Neural cell (in vitro differentiated cells): Measurements from ENCODE around the gene EFEMP1.

Source experiments
- CTCF ChIP-seq: fragments of 450-650 bp; IDR thresholded peaks from 2 replicates; pipeline ENCODE4 v1.5.1; 2014; ENCODE audit warnings: antibody characterized with exemption, mild to moderate bottlenecking, moderate library complexity; ENCODE audit not compliant: poor library complexity, severe bottlenecking
- EP300 ChIP-seq: fragments of 450-650 bp; conservative IDR thresholded peaks from 2 replicates; pipeline ENCODE4 v1.6.1; 2014; ENCODE audit warnings: antibody characterized with exemption, mild to moderate bottlenecking, moderate library complexity; ENCODE audit not compliant: poor library complexity, severe bottlenecking
- EZH2 ChIP-seq: fragments of 200-600, 300-800 bp; shearing (Covaris generic), sonication (generic); IDR thresholded peaks from 2 replicates; pipeline ENCODE4 v1.6.1; 2014; ENCODE audit warnings: antibody characterized with exemption, low read length, borderline replicate concordance, mild to moderate bottlenecking; ENCODE audit not compliant: insufficient read depth, poor library complexity, severe bottlenecking
- MXI1 ChIP-seq: fragments of 450-650 bp; conservative IDR thresholded peaks from 2 replicates; pipeline ENCODE4 v1.6.1; 2014; ENCODE audit warnings: antibody characterized with exemption, mild to moderate bottlenecking; ENCODE audit not compliant: poor library complexity, severe bottlenecking
- TAF1 ChIP-seq: IDR thresholded peaks from 2 replicates; pipeline ENCODE4 v1.6.1; 2012; ENCODE audit warnings: low read depth
- TF ChIP-seq, protein P1 (sequence below): IDR thresholded peaks from 2 replicates; pipeline ENCODE4 v1.6.1; 2012; ENCODE audit warnings: borderline replicate concordance

- no peak for TF ChIP-seq EP300
- TF ChIP-seq CTCF: no peak
- TF ChIP-seq, protein P1, sequence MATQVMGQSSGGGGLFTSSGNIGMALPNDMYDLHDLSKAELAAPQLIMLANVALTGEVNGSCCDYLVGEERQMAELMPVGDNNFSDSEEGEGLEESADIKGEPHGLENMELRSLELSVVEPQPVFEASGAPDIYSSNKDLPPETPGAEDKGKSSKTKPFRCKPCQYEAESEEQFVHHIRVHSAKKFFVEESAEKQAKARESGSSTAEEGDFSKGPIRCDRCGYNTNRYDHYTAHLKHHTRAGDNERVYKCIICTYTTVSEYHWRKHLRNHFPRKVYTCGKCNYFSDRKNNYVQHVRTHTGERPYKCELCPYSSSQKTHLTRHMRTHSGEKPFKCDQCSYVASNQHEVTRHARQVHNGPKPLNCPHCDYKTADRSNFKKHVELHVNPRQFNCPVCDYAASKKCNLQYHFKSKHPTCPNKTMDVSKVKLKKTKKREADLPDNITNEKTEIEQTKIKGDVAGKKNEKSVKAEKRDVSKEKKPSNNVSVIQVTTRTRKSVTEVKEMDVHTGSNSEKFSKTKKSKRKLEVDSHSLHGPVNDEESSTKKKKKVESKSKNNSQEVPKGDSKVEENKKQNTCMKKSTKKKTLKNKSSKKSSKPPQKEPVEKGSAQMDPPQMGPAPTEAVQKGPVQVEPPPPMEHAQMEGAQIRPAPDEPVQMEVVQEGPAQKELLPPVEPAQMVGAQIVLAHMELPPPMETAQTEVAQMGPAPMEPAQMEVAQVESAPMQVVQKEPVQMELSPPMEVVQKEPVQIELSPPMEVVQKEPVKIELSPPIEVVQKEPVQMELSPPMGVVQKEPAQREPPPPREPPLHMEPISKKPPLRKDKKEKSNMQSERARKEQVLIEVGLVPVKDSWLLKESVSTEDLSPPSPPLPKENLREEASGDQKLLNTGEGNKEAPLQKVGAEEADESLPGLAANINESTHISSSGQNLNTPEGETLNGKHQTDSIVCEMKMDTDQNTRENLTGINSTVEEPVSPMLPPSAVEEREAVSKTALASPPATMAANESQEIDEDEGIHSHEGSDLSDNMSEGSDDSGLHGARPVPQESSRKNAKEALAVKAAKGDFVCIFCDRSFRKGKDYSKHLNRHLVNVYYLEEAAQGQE: no peak
- TF ChIP-seq MXI1: no peak
- TF ChIP-seq EZH2: no peak
- TF ChIP-seq TAF1: no peak
Observed at GRCh38 chr2:55891671-55892094, 31.9 kb downstream of the EFEMP1 start.
